WI38 (cell line): ENCODE data around the gene FAM98A.

Experiments used
- H3K4me3 ChIP-seq: 2 replicates; pipeline ENCODE4 v1.5.1; 2011; ENCODE audit warnings: low read depth, mild to moderate bottlenecking, control low read depth, low read length
- CTCF ChIP-seq: IDR thresholded peaks from 2 replicates; pipeline ENCODE4 v1.5.1; 2012; ENCODE audit warnings: low read depth, mild to moderate bottlenecking, control low read depth, low read length

The FAM98A gene

GRCh38 chr2:33560017-33560416 is 39.1 kb downstream of the FAM98A start:
- H3K4me3 ChIP-seq: no peak overlapping the region
- no peak for TF ChIP-seq CTCF

- TF ChIP-seq CTCF: no peak
- no peak overlapping the region for H3K4me3 ChIP-seq
These were observed 39.8 kb downstream of the FAM98A start for GRCh38 chr2:33559328-33559727.

- no peak for TF ChIP-seq CTCF
- H3K4me3 ChIP-seq: no peak overlapping the region
These were observed 43.4 kb downstream of the FAM98A start for GRCh38 chr2:33555681-33556080.

- TF ChIP-seq CTCF: no peak
- H3K4me3 ChIP-seq: no peak overlapping the region
These were observed 46.2 kb downstream of the FAM98A start for GRCh38 chr2:33552758-33553461.

- no peak for TF ChIP-seq CTCF
These were observed 48.9 kb downstream of the FAM98A start for GRCh38 chr2:33550206-33550605.

GRCh38 chr2:33541243-33541642 is 57.9 kb downstream of the FAM98A start:
- no peak overlapping the region for H3K4me3 ChIP-seq
- TF ChIP-seq CTCF: no peak

More at GRCh38 chr2:33550206-33550605, 48.9 kb downstream of the FAM98A start:
- no peak overlapping the region for H3K4me3 ChIP-seq

GRCh38 chr2:33535421-33535820 is 63.7 kb downstream of the FAM98A start:
- TF ChIP-seq CTCF: no peak
- no peak overlapping the region for H3K4me3 ChIP-seq
